A172 (cell line): ENCODE data around the gene CELF5. TPM values are rescaled to one million over a fixed set of nuclear protein-coding genes. Genes with fewer than 3 reads are reported as not detected.
"Not testable (repeated sequence)": the region's sequence is repeated elsewhere in the genome, so short reads cannot be mapped to it uniquely, and the experiment has no call there.

Experiments used
- DNase-seq: peaks from one replicate; pipeline ENCODE4 v3.0.0-alpha.2; 2015; ENCODE audit warnings: low spot score
- total RNA-seq: library from RNA; depleted of rRNA; stranded (reverse); fragments of >200 nt; shearing (Covaris generic); gene quantifications from 2 replicates; pipeline ENCODE4 v1.2.3, GENCODE V29; 2014

Gene CELF5
- total RNA-seq, 1 experiment from 2014 or later, result not detected

- peak; percentile 43 for DNase-seq
Observed at GRCh38 chr19:3207461-3208242, 16.8 kb upstream of the CELF5 start.

DNA sequence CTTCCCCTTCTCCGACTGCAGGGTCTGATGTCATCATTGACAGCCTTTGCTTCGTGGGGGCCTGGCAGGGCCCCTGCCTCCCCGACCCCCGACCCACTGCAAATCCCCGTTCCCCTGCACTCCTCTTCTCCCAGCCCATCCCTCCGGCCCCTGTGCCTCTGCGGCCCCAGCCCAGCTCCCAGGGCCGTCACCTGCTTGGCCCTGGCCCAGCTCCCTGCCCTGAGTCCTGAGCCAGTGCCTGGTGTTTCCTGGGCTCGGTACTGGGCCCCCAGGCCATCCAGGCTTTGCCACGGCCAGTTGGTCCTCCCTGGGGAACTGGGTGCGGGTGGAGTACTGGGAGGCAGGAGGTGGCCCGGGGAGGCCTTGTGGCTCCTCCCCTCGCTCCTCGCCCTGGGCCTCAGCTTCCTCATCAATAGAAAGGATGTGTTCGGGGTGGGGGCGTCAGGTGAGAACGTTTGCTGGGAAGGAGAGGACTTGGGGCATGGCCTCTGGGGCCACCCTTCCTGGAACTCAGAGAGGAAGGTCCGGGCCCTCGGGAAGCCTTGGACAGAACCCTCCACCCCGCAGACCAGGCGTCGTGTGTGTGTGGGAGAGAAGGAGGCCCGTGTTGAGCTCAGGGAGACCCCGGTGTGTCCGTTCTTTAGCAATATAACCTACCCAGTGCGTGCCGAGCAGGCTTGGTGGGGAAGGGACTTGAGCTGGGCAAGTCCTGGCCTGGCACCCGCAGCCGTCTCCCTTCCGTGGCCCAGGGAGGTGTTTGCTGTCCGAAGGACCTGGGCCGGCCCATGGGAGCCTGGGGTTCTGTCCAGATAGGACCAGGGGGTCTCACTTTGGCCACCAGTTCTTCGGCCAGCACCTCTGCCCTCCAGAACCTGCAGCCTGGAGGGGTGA, 15.9 kb upstream of the CELF5 start:
- DNase-seq, result no peak

DNA sequence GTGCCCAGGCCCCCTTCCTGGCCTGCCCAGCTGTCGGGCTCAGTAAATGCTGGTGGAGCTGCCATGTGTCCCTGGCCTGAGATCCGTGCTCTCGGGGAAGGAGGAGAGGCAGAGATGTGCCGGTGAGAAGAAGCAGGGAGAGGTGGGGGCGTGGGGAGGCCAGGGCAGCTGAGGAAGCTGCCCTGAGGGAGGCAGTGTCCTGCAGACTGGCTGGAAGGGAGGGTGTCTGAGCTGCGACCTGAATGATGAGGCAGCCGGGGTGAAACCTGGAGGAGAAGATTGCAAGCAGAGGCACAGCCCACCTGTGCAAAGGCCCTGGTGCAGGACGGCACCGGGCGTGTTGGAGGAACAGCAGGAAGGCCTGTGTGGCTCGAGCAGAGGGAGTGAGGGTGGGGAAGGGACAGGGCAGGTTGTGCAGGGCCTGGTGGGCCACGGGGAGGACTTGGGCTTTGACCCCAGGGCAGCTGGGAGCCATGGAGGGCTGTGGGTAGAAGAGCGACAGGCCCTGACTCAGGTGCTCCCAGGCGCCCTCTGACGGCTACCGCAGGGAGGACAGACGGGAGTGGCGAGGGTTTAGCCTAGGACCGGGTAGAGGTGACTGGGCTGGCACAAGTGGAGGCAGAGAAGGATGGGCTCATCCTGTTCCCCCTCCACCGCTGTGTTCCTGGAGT, 14.0 kb upstream of the CELF5 start:
- DNase-seq, result peak; percentile 32

DNA sequence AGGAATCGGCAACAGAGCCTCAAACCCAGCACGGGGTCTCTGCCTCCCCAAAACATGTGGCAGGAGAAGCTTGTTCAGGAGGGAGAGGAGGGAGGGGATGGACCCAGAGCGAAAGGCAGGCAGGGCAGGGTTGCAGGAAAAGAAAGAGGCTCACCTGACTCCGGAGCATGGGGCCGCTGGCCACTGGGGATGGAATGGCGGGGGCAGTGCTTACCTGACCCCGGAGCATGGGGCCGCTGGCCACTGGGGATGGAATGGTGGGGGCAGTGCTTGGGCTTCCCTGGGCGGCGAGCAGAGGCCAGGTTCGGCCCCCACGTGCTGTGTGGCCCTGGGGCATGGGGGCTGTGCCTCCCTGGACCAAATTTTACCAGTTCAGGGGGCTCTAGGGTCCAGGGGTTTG, 13.3 kb upstream of the CELF5 start:
- DNase-seq, result no peak

DNA sequence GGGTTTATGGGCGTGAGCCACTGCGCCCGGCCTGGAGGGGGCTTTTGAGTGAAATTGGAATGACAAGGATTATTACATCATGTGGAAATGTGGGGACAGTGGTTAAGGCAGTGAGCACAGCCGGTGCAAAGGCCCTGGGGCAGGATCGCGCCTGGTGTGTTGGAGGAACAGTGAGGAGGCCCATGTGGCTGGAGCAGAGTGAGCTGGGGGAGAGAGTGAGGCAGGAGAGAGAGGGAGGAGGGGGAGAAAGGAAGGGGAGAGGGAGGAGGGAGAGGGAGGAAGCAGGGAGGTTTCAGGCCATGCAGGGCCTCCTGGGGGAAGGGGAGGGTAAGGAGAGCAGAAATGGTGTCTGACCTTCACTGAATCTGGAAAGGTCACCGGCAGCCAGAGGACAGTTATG, 11.3 kb upstream of the CELF5 start:
- no peak for DNase-seq

GRCh38 chr19:3216874-3217273, 7.6 kb upstream of the CELF5 start:
- DNase-seq, result no peak

GRCh38 chr19:3220576-3220975, 3.9 kb upstream of the CELF5 start:
- no peak for DNase-seq

DNA sequence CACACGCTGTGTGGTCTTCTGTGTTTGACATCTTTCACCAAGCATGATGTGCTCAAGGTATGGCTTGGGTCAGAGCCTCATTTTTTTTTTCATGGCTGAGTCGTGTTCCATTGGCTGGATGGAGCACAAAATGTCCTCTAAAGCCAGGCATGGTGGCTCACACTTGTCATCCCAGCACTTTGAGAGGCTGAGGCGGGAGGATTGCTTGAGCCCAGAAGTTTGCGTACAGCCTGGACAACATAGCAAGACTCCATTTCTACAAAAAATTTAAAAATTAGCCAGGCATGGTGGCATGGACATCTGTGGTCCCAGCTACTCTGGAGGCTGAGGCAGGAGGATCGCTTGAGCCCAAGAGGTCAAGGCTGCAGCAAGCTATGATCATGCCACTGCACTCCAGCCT, 2.9 kb upstream of the CELF5 start:
- not testable (repeated sequence) for DNase-seq

- DNase-seq, result no peak
Observed at GRCh38 chr19:3222709-3223108, 1.8 kb upstream of the CELF5 start.

GRCh38 chr19:3225169-3225485, 666 bp downstream of the CELF5 start:
- no peak for DNase-seq

DNA sequence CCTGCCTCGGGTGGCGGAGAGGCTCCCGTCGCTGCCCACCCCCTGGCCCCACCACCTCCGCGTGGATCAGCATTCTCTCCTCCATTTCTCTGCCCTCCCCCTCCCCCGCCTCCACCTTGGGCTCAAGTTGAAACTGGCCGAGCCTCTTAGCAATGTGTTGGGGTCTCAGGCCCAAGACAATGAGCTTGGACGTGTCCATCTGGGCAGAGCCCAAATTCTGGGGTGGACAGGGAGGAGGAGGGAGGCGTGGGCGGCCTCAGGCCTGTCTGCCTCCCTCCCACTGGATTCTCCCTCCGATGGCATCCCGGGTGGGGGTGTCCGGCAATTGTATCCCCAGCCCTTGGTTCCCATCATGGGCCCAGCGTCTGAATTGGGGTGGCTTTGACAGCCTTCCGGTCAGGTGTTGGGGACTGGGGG, 1.2 kb downstream of the CELF5 start:
- DNase-seq, result no peak

DNA sequence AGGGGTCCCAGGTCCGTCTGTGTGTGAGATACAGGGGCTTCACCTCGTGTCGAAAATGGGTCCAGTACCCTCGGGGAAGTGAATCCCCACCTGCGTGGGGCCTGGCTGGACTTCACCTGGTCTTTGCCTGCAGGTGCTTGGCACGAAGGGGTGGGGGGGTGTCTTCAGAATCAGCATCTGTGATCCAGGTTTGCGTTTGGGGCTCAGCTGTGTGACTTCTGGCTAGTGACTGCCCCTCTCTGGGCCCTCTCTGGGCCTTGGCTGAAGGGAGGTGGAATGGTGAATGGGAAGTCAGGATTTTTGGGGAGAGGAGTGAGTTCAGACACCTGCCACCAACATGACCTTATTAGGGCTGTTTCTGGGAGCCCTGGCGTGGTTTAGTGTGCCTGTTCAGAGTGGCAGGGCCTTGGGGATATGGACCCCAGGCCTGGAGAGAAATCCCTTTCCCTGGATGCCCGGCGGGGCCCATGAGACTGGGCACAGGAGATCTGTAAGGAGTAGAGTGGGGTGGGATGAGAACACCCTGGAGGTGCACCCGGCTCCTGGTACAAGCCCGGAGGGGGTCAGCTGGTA, 2.7 kb downstream of the CELF5 start:
- no peak for DNase-seq

DNA sequence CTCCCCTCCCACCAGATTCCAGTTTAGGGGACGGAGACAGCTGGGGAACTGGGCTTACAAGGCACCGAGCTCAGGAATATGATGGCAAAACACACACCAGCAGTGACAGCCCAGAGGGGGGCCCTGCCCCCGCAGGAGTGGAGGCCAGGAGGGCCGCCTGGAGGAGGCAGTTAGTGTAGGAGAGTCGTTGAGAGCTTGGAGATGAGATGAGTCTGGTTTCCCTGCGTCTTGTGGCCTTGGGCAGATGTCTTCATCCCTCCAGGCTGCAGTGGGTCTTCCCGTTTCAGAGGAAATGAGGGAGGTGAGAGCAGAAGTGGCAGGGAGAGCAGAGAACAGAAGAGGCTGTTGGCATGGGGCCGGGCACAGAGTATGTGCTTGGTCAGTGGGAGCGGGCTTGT, 4.9 kb downstream of the CELF5 start:
- DNase-seq, result no peak

- no peak for DNase-seq
Observed at GRCh38 chr19:3229888-3230496, 5.5 kb downstream of the CELF5 start.

DNA sequence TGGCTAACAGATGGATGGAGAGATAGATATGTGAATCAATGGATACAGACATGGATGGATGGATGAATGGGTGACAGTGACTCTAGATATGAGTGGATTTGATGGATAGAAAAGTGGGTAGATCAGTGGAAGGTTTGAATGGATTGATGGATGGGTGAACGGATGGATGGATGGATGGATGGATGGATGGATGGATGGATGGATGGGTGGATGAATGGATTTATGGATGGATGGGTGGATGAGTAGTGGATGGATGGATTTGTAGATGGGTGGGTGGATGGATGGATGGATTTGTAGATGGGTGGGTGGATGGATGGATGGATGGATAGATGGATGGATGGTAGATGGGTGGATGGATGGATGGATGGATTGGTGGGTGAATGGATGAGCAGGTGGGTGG, 6.8 kb downstream of the CELF5 start:
- DNase-seq, result no peak

DNA sequence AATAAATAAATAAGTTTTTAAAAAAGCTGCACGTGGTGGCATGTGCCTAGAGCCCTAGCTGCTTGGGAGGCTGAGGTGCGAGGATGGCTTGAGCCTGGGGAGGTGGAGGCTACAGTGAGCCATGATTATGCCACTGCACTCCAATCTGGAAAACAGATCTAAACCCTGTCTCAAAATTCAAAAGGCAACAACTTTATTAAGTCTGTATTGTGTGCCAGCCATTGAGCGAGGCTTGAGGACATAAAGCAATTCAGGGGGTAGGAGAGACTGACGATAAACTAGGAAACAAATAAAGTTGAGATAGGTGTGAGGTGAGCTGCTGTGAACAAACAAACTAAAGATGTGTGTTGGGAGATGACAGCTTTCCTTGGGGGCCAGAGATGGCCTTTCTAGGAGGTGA, 8.7 kb downstream of the CELF5 start:
- no peak for DNase-seq

DNA sequence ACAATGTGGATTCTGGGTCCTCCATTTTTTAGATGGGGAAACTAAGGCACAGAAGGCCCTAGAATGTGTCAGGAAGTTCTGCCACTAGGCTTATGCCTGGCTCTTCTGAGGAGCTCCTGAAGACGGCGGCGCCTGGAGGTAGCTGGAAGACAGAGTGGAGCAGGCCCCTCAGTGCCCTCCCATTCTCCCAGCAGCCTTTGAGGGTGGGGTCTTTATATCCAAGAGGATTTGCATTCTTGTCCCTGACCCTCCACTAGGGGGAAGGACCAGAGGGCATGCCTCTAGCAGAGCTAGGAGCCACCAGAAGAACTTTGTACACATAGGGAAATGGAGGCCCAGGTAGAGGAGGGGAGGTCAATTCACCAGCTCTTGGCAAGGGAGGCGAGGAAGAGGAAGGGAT, 9.4 kb downstream of the CELF5 start:
- no peak for DNase-seq

GRCh38 chr19:3234800-3235199, 10.3 kb downstream of the CELF5 start:
- DNase-seq, result no peak

GRCh38 chr19:3235604-3236003, 11.1 kb downstream of the CELF5 start:
- not testable (repeated sequence) for DNase-seq

DNA sequence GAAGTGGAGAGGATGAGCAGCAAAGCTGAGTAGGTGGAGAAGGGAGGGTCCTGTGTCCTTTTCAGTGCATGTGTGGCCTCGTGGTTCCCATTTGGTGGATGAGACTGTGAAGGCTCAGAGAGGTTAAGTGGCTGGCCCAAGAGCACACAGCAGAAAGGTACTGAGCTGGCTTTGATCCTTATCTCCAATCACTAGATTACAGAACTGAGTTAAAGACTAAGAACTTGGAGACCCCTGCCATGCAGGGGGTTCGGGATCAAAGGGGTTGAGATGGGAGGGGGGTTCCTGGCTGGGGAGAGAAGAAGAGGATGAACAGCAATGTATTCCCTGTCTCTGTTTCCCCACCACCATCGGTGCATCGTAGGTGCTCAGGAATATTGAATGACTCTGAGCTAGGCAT, 11.8 kb downstream of the CELF5 start:
- DNase-seq, result no peak

- DNase-seq, result no peak
Observed at GRCh38 chr19:3238066-3238561, 13.7 kb downstream of the CELF5 start.

DNA sequence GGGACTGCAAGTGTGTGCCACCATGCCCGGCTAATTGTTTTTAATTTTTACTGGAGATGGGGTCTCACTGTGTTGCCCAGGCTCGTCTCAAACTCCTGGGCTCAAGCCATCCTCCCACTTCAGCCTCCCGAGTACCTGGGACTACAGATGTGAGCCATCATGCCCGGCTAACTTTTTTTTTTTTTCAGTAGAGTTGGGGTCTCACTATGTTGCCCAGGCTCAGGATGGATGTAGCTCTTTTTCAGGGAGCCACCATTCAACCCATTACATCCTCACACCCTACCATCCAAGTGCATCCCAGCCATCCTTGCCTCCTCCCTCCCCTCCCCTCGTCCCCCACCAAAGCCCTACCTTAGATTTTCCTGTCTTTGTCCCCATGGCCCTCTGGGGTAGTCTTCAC, 14.9 kb downstream of the CELF5 start:
- DNase-seq, result no peak
